K562 (cell line): ENCODE data around the gene HYAL1. TPM values are rescaled to one million over a fixed set of nuclear protein-coding genes. Genes with fewer than 3 reads are reported as not detected.

Source experiments
- ARID4B ChIP-seq: sonication (generic); formaldehyde crosslinking; IDR thresholded peaks from 2 replicates; pipeline ENCODE4 v1.8.0; 2022; ENCODE audit warnings: mild to moderate bottlenecking, missing genetic modification reagents
- ARNT ChIP-seq, 2 experiments: fragments of 450-650 bp; IDR thresholded peaks; 2 replicates each; pipeline ENCODE4 v1.6.1; 2016; ENCODE audit warnings: mild to moderate bottlenecking in 1 of 2
- EP400 ChIP-seq: fragments of 450-650 bp; IDR thresholded peaks from 2 replicates; pipeline ENCODE4 v1.6.1; 2017; ENCODE audit warnings: antibody characterized with exemption, mild to moderate bottlenecking, moderate library complexity
- ETS1 ChIP-seq: conservative IDR thresholded peaks from 2 replicates; pipeline ENCODE4 v1.6.1; 2011; ENCODE audit warnings: low read depth, mild to moderate bottlenecking, low read length; ENCODE audit not compliant: control insufficient read depth
- GMEB1 ChIP-seq: fragments of 250-450 bp; sonication (Bioruptor Pico); IDR thresholded peaks from 2 replicates; pipeline ENCODE4 v1.4.0; 2020; ENCODE audit warnings: mild to moderate bottlenecking
- KLF13 ChIP-seq: fragments of 450-650 bp; IDR thresholded peaks from 2 replicates; pipeline ENCODE4 v1.6.1; 2016; ENCODE audit warnings: missing genetic modification characterization, low read depth, mild to moderate bottlenecking, missing compliant biosample characterization, moderate library complexity, borderline replicate concordance
- MNT ChIP-seq, 2 experiments: fragments of 450-650 bp; conservative IDR thresholded peaks; 2 replicates each; pipeline ENCODE4 v1.6.1; 2017; ENCODE audit warnings: mild to moderate bottlenecking in 2 of 2, moderate library complexity in 2 of 2
- NRF1 ChIP-seq, 2 experiments: fragments of 450-650 bp; IDR thresholded peaks in 1 of 2; conservative IDR thresholded peaks in 1 of 2; 2 replicates each; pipeline ENCODE4 v1.6.1; 2014; ENCODE audit warnings: mild to moderate bottlenecking in 2 of 2
- PHB2 ChIP-seq: fragments of 450-650 bp; IDR thresholded peaks from 2 replicates; pipeline ENCODE4 v1.6.1; 2017; ENCODE audit warnings: low read depth
- POLR2B ChIP-seq: fragments of 450-650 bp; IDR thresholded peaks from 2 replicates; pipeline ENCODE4 v1.6.1; 2018; ENCODE audit warnings: low read depth; ENCODE audit not compliant: partially characterized antibody
- RBBP5 ChIP-seq: fragments of 200-600 bp; sonication (generic); IDR thresholded peaks from 2 replicates; pipeline ENCODE4 v1.6.1; 2012; ENCODE audit warnings: borderline replicate concordance, mild to moderate bottlenecking, low read length, control low read depth, inconsistent platforms; ENCODE audit not compliant: insufficient read depth, poor library complexity, severe bottlenecking
- RBFOX2 ChIP-seq: fragments of 200-400 bp; formaldehyde crosslinking; IDR thresholded peaks from 2 replicates; pipeline ENCODE4 v1.6.1; 2017; ENCODE audit warnings: low read depth, mild to moderate bottlenecking, low read length, moderate library complexity
- ZNF398 ChIP-seq: fragments of 250-450 bp; sonication (Bioruptor Pico); IDR thresholded peaks from 2 replicates; pipeline ENCODE4 v1.8.0; 2021; ENCODE audit warnings: moderate library complexity, mild to moderate bottlenecking, inconsistent platforms
- polyA plus RNA-seq, 8 experiments: library from polyadenylated mRNA; depleted of rRNA in 4 of 8; stranded (reverse) in 5 of 8; unstranded in 3 of 8; fragments of >200 nt; fragmentation: Nextera tagmentation in 2 of 8; fragmentation: Illumina TruSeq in 1 of 8; extraction: Ambion mirVana in 2 of 8; extraction: Trizol in 1 of 8; gene quantifications; 2 replicates each; pipeline versions ENCODE4 v1.2.1 to v1.2.3, GENCODE V29; 2011 to 2014; ENCODE audit warnings: inconsistent platforms in 1 of 8, missing spikeins in 1 of 8
- total RNA-seq, 7 experiments: library from RNA; depleted of rRNA in 6 of 7; stranded (reverse); fragments of >200 nt in 6 of 7; fragmentation: Illumina TruSeq in 2 of 7; extraction: Trizol in 2 of 7; gene quantifications; 2 replicates each; pipeline versions ENCODE4 v1.2.1 to v1.2.3, GENCODE V29; 2011 to 2021; ENCODE audit warnings: low replicate concordance in 1 of 7

HYAL1 gene
- total and polyA plus RNA-seq, 9 of the 15 experiments (the other 6 are each of a cell fraction or from before 2014, with no cell fraction given): 1.4 to 8.5 (median 4.7) TPM

- peak; percentile 21; the same call in 1 of the 2 replicates for TF ChIP-seq GMEB1 (CRISPR knock-in tag)
- 0 out of 2 replicates have a peak, but pooled peaks have one; percentile 63 for TF ChIP-seq RBFOX2
- peak; percentile 76; the same call in 1 of the 2 replicates for TF ChIP-seq ARID4B
- peak; percentile 83 to 93 for TF ChIP-seq MNT (conservative IDR thresholded peaks at IDR 0.05)
- TF ChIP-seq POLR2B: no peak
- TF ChIP-seq EP400: 0 out of 2 replicates have a peak, but pooled peaks have one; percentile 31
- TF ChIP-seq KLF13 (tag): peak; percentile 86
- peak; percentile 70 for TF ChIP-seq RBBP5
- no peak for TF ChIP-seq PHB2
- TF ChIP-seq ETS1: peak; percentile 67; the same call in 1 of the 2 replicates
- TF ChIP-seq ZNF398: no peak
- peak; percentile 70 to 73; a peak in 3 of 4 replicates for TF ChIP-seq NRF1 (conservative IDR thresholded peaks at IDR 0.05 in 1 of 2, IDR thresholded peaks at IDR 0.05 in 1 of 2)
- no peak for TF ChIP-seq ARNT (IDR thresholded peaks at IDR 0.05)
These were observed 17.5 kb upstream of the HYAL1 start (continued) for GRCh38 chr3:50320853-50321335.
